Measurements from ENCODE around the gene TMOD2.

DNA sequence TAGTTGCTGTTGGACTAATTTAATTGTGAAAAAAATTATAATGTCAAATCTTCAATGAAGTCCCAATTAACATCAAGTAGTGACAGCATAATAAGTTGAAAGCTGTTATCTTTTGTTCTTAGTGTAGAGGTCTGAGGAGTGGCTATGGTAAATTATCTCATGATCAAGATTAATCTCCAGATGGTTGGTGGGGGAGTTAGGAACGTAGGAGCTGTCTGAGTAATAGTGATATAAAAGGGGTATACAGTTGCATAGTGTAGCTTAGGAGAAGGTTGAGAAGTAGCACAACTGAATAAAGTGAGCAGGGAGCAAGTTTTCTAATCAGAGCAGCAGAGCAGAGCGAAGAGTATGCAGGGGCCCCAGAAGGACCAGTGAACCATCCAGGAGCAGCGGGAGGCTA lies 19.5 kb downstream of the TMOD2 start:
- TF ChIP-seq EZH2 (IDR thresholded peaks at IDR 0.05; ENCODE audit: insufficient read depth, poor library complexity, severe bottlenecking) (no peak), EZH2phosphoT487 (IDR thresholded peaks at IDR 0.05; ENCODE audit: insufficient read depth, low read depth) (no peak)
